Esophagus muscularis mucosa (tissue), 4 donors: Measurements from ENCODE around the gene BCAS4. TPM values are rescaled to one million over a fixed set of nuclear protein-coding genes. Genes with fewer than 3 reads are reported as not detected.

Source experiments
- DNase-seq: peaks from one replicate; pipeline ENCODE4 v3.0.0-alpha.2; 2017; ENCODE audit errors: extremely low spot score
- H3K27ac ChIP-seq, 4 donors: fragments of 200-600 bp; sonication (generic); replicated peaks in 1 of 4; 1 replicate in 3 of 4; 2 replicates in 1 of 4; pipeline ENCODE4 v1.5.1; 2016 to 2019; ENCODE audit warnings: mild to moderate bottlenecking in 1 of 4
- H3K27me3 ChIP-seq, 4 donors: fragments of 200-600 bp; sonication (generic); one replicate each; pipeline versions ENCODE4 v1.5.1 to v1.6.0; 2016 to 2019
- H3K36me3 ChIP-seq, 4 donors: fragments of 200-600 bp; sonication (generic); one replicate each; pipeline ENCODE4 v1.5.1; 2016 to 2019
- H3K4me1 ChIP-seq, 4 donors: fragments of 200-600 bp; sonication (generic); one replicate each; pipeline ENCODE4 v1.5.1; 2016 to 2019
- H3K4me3 ChIP-seq, 4 donors: fragments of 200-600 bp; sonication (generic); 1 replicate in 2 of 4; 2 replicates in 2 of 4; pipeline ENCODE4 v1.5.1; 2016 to 2019; ENCODE audit warnings: mild to moderate bottlenecking in 4 of 4, moderate library complexity in 1 of 4
- H3K9me3 ChIP-seq, 4 donors: fragments of 200-600 bp; sonication (generic); 1 replicate in 3 of 4; 2 replicates in 1 of 4; pipeline ENCODE4 v1.5.1; 2016 to 2019
- CTCF ChIP-seq, 3 experiments: fragments of 200-600 bp in 2 of 3; fragments of 450-650 bp in 1 of 3; sonication (generic) in 2 of 3; IDR thresholded peaks; one replicate each; pipeline ENCODE4 v1.5.1; 2017 to 2019; ENCODE audit warnings: antibody characterized with exemption in 3 of 3, mild to moderate bottlenecking in 2 of 3, moderate library complexity in 1 of 3
- EP300 ChIP-seq: sonication (generic); formaldehyde crosslinking; IDR thresholded peaks from one replicate; pipeline ENCODE4 v1.6.1; 2017; ENCODE audit warnings: antibody characterized with exemption
- POLR2A ChIP-seq: fragments of 450-650 bp; IDR thresholded peaks from one replicate; pipeline ENCODE4 v1.6.1; 2017; ENCODE audit warnings: antibody characterized with exemption, moderate library complexity, mild to moderate bottlenecking, low read depth
- POLR2AphosphoS5 ChIP-seq, 2 donors: sonication (generic); formaldehyde crosslinking; IDR thresholded peaks; one replicate each; pipeline ENCODE4 v1.6.1; 2017; ENCODE audit warnings: antibody characterized with exemption in 2 of 2
- WGBS: methylation state at CpG from one replicate; pipeline ENCODE4 v1.1.5; 2018; 5-methylcytosine and 5-hydroxymethylcytosine counted together
- intact Hi-C: fragments of 100-400 bp; cut with DNase I; formaldehyde crosslinking; loops from one replicate; pipeline ENCODE4 v1.15.1; 2023
- total RNA-seq, 4 donors: library from RNA; depleted of rRNA; stranded (reverse); fragments of >200 nt; gene quantifications; one replicate each; pipeline versions ENCODE4 v1.1.0 to v1.2.1, GENCODE V29; 2016

BCAS4 gene
- total RNA-seq, 4 donors from 2014 or later: 3.1 to 5.4 (median 4.5) TPM

- H3K4me1 ChIP-seq: peaks cover 2 to 24% (median 12%) of the 10 kb centered on the region in 4 donors
- H3K36me3 ChIP-seq: peaks cover 0 to 4% (median 0%) of the 10 kb centered on the region in 4 donors
- H3K4me3 ChIP-seq: no peak overlapping the region
- no peak for DNase-seq
- H3K9me3 ChIP-seq: no peaks in the 10 kb centered on the region
- H3K27ac ChIP-seq: no peak overlapping the region
- intact Hi-C loops: no loop called here
- 80% methylated on average over 8 of the region's 8 CpGs for whole genome bisulfite sequencing
- H3K27me3 ChIP-seq: no peaks in the 10 kb centered on the region
- TF ChIP-seq POLR2A: no peak
- no peak for TF ChIP-seq POLR2AphosphoS5 (IDR thresholded peaks at IDR 0.05)
- no peak for TF ChIP-seq CTCF (IDR thresholded peaks at IDR 0.05)
Measured at GRCh38 chr20:50750145-50750671, 44.7 kb upstream of the BCAS4 start.

GRCh38 chr20:50753152-50753551 lies 41.7 kb upstream of the BCAS4 start:
- 93% methylated on average over 3 of the region's 3 CpGs for WGBS
- no peak for DNase-seq
- no peak overlapping the region for H3K4me3 ChIP-seq
- H3K36me3 ChIP-seq: peaks cover 0 to 4% (median 0%) of the 10 kb centered on the region in 4 donors
- H3K4me1 ChIP-seq: peaks cover 0 to 2% (median 0%) of the 10 kb centered on the region in 4 donors
- no peak for TF ChIP-seq POLR2AphosphoS5 (IDR thresholded peaks at IDR 0.05)
- TF ChIP-seq POLR2A: no peak
- no peak for TF ChIP-seq CTCF (IDR thresholded peaks at IDR 0.05)
- TF ChIP-seq EP300: no peak
- H3K27ac ChIP-seq: no peak overlapping the region
- H3K9me3 ChIP-seq: no peaks in the 10 kb centered on the region
- H3K27me3 ChIP-seq: no peaks in the 10 kb centered on the region
- intact Hi-C loops: no loop called here

GRCh38 chr20:50754420-50754819 lies 40.4 kb upstream of the BCAS4 start:
- WGBS: 95% methylated on average over 4 of the region's 4 CpGs
- Histone ChIP-seq H3K27me3 (no peaks in the 10 kb centered on the region), H3K4me3 (no peak overlapping the region), H3K27ac (no peak overlapping the region), H3K9me3 (no peaks in the 10 kb centered on the region), H3K4me1 (no peaks in the 10 kb centered on the region), H3K36me3 (peaks cover 0 to 4% (median 0%) of the 10 kb centered on the region in 4 donors)
- no peak for DNase-seq
- intact Hi-C loops: no loop called here
- TF ChIP-seq EP300: no peak
- TF ChIP-seq POLR2AphosphoS5 (IDR thresholded peaks at IDR 0.05): no peak
- TF ChIP-seq CTCF (IDR thresholded peaks at IDR 0.05): no peak
- no peak for TF ChIP-seq POLR2A

- Histone ChIP-seq H3K4me1 (peaks cover 0 to 4% (median 2%) of the 10 kb centered on the region in 4 donors), H3K9me3 (no peaks in the 10 kb centered on the region), H3K36me3 (no peaks in the 10 kb centered on the region), H3K4me3 (no peak overlapping the region), H3K27ac (no peak overlapping the region), H3K27me3 (no peaks in the 10 kb centered on the region)
- no peak for DNase-seq
- TF ChIP-seq POLR2A (no peak), EP300 (no peak), POLR2AphosphoS5 (IDR thresholded peaks at IDR 0.05) (no peak), CTCF (IDR thresholded peaks at IDR 0.05) (no peak)
- WGBS: 87% methylated on average over 2 of the region's 2 CpGs
- intact Hi-C loops: no loop called here
Measured at GRCh38 chr20:50756447-50756846, 38.4 kb upstream of the BCAS4 start.

GRCh38 chr20:50758469-50758868 lies 36.4 kb upstream of the BCAS4 start:
- H3K27me3 ChIP-seq: no peaks in the 10 kb centered on the region
- H3K4me3 ChIP-seq: no peak overlapping the region
- H3K9me3 ChIP-seq: no peaks in the 10 kb centered on the region
- peaks cover 20 to 23% (median 23%) of the 10 kb centered on the region in 4 donors for H3K4me1 ChIP-seq
- no peak overlapping the region for H3K27ac ChIP-seq
- 94% methylated on average over 5 of the region's 5 CpGs for WGBS
- intact Hi-C loops: no loop called here
- no peaks in the 10 kb centered on the region for H3K36me3 ChIP-seq
- TF ChIP-seq EP300: no peak
- no peak for DNase-seq
